MM.1S (cell line): ENCODE data around the gene FAM174C.

Experiments
- CTCF ChIP-seq: fragments of 300-600 bp; sonication (generic); IDR thresholded peaks from 2 replicates; pipeline ENCODE4 v1.5.1; 2016; ENCODE audit warnings: antibody characterized with exemption, low read length, mixed read lengths
- EZH2phosphoT487 ChIP-seq: fragments of 300-600 bp; sonication (generic); IDR thresholded peaks from 2 replicates; pipeline ENCODE4 v1.6.1; 2018; ENCODE audit warnings: antibody characterized with exemption, low read length

- TF ChIP-seq CTCF (no peak), EZH2phosphoT487 (no peak)
Measured at GRCh38 chr19:1274081-1274851, 1.1 kb upstream of the FAM174C start.
